LHCN-M2 (cell line): ENCODE results near the gene FDXR. TPM values are rescaled to one million over a fixed set of nuclear protein-coding genes. Genes with fewer than 3 reads are reported as not detected.

Experiments used
- DNase-seq: peaks from one replicate; pipeline ENCODE4 v3.0.0-alpha.2; 2012; ENCODE audit warnings: low read depth
- total RNA-seq: library from RNA; depleted of rRNA; stranded (reverse); fragments of >200 nt; gene quantifications from 2 replicates; pipeline ENCODE4 v1.2.3, GENCODE V29; 2014

Gene FDXR
- total RNA-seq, 1 experiment from 2014 or later: 39.4 TPM

DNA sequence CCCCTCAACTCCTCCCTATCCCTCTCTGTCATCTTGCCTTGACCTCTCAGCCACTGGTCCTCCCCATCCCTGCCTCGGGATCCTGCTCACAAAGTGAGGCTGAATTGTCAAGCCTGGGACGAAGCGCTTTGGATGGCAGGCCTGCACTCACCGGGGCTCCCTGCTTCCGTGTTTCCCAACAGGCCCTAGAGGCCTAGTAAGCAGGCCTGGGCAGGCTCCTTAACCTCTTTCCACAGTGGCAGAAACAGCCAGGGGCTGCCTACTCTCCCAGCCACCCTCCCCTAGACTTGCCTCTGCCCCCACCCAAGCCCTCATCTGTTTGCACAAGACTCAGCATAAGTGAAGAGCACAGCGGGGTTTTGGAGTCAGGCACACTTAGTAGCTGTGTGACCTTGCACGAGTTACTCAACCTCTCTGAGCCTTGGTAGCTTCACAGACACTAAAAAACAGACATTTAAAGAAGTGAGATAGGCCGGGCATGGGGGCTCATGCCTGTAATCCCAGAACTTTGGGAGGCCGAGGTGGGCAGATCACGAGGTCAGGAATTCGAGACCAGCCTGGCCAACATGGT lies 25.7 kb upstream of the FDXR start:
- no peak for DNase-seq

DNA sequence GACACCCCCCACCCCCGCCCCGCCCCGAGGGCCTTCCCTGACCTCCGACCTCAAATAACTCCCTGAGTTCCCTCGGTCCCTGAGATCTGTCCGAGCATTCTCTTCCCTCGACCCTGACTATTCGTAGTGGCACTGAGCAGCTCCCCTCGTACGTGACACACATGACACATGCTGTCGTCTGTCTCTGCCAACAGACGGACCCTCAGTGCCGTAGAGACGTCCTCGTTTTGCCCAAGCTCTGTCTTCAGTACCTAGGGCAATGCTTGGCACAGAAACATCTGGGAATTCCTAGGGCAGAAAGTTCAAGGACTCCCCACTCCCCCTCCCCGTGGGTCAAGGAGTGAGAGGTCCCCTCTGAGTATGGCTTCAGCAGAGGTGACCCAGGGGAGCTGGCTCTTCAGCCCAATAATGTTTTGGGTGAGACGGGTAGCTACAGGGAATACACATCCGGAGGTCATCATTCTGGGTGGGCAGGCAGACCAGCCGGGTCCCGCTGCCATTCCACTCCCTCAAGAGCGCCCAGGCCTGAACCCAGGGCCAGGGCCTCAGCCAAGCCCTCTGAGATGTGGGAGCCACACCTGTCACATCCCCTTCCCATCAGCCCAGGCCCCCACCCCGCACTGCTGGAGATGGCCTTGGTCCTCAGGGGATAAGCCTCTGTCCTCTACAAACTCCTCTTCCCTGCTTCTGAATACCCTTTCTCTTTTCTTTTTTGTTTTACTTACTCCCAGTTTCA lies 21.3 kb upstream of the FDXR start:
- no peak for DNase-seq

- DNase-seq: no peak
Observed at GRCh38 chr17:74892974-74893911, 20.4 kb upstream of the FDXR start, which contains the start of gene FADS6. Gene FADS6 (minus strand): TSS chr17:74893633. CDS start chr17:74893595, 38 bp downstream.

- DNase-seq: no peak
Observed at GRCh38 chr17:74892013-74892841, 19.4 kb upstream of the FDXR start.

- no peak for DNase-seq
Observed at GRCh38 chr17:74890554-74890953, 17.8 kb upstream of the FDXR start.

DNA sequence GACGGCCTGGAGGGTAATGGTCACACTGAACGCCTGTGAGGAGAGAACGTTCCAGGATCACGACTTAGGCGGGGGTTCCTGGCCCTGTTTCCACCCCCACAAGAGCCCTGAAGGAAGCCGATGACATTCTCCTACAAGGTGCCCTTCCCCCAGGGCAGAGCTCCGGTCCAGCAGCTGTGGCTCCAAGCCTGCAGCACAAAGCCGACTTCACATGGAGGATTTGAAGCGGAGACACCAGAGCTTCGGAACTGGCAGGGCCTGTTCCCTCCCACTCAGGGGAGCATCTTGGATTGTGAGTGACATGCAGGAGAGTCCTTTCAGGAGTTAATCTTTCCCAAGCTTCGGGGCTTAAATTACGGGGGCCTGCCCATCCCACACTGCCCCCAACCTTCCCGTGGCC lies 15.7 kb upstream of the FDXR start:
- no peak for DNase-seq

DNA sequence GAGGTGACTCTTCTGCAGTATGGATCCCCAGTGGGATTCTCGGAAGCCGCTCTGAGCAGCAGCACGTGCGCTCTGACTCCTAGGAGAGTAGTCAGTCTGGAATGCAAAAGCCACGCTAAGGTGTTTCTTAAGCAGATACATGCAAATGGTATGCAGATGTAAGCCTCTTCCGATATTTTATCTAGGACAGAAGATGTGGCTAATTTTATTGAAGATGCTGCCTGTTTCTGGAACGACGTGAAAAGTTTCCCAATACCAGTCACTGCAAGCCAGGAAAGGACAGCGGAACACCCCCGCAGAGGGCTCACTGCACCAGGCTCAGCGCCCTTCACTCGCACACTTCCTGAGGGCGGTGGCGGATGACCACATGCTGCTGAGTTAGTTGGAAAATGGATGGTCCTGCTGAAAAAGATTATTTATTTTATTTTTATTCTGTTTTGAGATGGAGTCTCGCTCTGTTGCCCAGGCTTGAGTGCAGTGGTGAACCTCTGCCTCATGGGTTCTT lies 10.5 kb upstream of the FDXR start:
- no peak for DNase-seq

DNA sequence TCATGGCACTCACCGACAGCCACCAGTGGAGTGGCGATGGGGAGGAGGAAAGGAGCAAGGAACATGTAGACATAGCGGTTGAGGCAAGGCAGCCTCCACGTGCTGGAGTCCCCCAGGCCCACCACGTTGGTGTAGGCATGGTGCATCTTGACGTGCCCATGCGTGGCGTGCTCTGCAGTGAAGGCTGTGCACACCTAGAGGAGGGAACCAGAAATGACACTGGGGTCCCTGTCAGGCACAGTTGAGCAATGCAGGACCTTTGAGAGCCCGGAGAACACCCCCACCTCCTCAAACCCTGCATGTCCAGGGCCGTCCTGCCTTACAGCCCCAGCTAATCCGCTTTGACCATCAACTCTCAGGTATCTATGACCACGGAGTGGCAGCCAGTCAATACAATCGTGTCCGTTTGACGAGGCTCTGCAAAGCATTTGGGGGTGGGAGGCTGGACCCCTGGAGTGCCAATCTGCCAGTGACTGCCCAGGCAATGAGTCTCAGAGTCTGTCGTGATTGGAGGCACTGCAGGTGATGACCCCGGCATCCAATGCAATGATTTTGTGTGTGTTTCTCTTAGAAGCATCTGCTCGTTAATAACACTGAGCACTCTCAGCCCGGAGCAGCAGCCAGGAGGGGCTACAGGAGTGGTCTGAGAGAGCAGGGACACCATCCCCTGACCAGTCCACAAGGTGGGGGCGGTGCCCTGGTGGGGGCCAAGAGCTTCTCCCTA lies 9.9 kb upstream of the FDXR start:
- no peak for DNase-seq

DNA sequence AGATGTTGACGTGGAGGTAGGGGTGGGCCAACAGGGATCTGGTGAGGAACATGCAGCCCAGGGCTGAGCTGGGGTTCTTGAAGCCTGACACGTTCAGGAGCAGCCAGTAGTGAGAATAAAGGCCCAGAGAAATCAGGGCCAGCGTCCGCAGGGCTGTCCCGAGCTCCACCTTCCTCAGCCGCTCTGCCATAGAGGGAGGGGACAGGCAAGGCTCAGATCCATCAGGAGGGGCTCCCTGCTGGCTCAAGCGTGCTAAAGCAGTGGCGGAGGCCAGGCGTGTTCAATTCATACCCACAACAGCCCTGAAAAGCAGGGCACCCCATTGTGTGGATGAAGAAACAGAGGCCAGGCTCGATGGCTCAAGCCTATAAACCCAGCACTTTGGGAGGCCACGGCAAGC lies 8.3 kb upstream of the FDXR start:
- no peak for DNase-seq

DNA sequence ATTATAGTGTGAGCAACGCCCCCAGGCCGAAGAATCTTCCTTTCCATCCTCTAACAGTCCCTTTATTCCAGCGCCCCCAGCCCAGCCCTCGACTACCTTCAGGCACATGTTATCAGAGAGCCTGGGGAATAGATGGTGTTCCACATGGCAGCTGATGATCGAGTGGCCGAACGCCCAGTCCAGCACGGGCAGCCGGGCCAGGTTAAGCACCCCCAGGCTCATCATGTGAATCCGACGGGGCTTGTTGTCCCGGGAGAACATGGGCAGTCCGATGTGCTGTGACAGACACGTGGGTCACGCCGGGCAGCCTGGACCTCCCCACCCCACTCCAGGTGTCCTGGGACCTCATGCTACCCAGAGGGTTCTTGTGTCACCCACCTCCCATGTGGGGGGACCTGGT lies 6.5 kb upstream of the FDXR start:
- no peak for DNase-seq

DNA sequence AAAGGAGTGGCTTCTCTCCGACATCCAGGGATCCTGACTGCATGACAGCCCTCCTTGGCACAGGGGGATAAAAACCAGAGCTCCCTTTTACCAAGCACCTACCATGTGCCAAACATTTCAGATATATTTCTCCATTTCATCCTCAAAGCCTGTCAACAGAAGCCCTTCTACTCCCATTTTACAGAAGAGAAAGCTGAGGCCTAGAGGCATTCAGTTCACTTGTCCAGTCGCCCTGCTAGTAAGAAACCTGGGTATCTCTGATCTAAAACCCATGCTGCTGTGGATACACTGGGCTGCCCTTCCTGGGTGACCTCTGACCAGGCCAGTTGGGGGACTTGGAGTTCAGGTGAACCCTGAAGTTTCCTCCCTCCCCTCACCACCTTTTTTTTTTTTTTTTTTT lies 5.9 kb upstream of the FDXR start:
- DNase-seq: no peak

GRCh38 chr17:74877592-74878548 lies 5.1 kb upstream of the FDXR start:
- DNase-seq: no peak

DNA sequence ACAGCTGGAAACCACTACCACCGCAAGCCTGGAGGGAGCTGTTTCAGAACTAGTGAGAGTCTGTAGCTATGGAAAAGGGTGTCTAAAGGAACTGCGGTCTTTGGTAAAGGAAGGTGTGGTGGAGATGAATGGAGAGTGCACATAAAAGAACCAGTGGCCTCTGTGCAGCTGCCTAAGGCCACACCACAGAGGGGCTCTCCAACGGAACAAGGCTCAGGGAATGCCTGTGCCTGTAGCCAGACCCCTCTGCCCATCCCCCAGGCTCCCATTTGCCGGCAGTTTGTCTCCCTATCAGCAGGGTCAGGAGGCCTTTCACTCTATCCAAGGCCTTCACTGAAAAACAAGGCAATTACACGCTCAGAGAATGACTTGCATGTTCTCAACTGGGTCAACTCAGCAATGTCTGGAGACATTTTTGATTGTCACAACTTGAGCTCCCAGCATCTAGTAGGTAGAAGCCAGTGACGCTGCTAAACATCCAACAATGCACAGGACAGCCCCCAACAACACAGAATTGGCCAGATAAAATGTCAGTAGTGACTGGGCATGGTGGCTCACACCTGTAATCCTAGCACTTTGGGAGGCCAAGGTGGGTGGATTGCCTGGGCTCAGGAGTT lies 3.3 kb upstream of the FDXR start:
- DNase-seq: peak; percentile 9

GRCh38 chr17:74875155-74875976 lies 2.6 kb upstream of the FDXR start:
- no peak for DNase-seq

DNA sequence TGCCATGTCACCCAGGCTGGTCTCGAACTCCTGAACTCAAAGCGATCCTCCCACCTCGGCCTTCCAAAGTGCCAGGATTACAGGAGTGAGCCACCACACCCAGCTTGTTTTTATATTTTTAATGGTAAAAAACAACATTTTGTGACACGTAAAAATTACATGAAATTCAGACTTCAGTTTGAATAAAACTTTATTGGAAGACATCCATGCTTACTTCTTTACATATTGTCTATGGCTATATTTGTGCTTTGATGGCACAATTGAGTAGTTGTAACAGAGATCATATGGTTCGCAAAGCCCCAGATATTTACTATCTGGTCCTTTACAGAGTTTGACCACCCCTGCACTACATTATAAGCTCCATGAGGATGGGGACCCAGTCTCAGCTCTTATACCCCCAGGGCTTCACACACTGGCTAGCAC lies 1.8 kb upstream of the FDXR start:
- DNase-seq: no peak

DNA sequence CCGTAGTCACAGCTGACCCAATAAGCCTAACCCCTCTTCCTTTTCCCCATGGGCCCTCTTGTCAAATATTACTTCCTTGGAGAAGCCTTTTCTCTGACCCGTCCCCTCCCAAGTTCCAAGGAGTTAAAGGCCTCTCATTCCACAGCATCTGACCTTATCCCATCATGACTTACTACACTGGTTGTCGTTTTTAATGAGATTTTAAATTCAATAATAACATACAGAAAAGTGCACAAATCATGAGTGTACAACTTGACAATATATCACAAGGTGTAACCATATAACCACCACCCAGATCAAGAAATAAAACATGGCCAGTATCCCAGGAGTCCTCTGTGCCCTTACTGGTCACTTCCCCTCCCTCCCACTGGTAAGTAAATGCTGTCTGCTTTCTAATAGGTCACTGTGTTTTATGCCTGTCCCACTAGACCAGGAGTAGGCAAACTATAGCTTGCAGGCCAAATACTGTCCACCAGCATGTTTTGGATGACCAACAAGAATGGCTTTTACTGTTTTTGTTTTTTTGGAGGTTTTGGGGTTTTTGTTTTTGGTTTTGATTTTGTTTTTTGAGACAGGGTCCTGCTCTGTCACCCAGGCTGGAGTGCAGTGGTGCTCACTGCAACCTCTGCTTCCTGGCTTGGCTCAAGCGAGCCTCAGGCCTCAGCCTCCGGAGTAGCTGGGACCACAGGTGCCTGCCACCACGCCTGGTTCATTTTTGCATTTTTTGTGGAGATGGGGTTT lies 1.2 kb upstream of the FDXR start:
- peak; percentile 40 for DNase-seq
